Stimulated activated CD8-positive, alpha-beta memory T cell treated with anti-CD3 and anti-CD28 coated beads, Interleukin-12 subunit alpha, Interleukin-12 subunit beta, amount 100 ng/mL, for 1 hour (primary cell): ENCODE data around the gene SEMA4C.

Experiments used
- DNase-seq: peaks from one replicate; pipeline ENCODE4 v3.0.0-alpha.2; 2020; ENCODE audit warnings: low read depth

The SEMA4C gene

GRCh38 chr2:96819876-96820511 lies 49.9 kb downstream of the SEMA4C start:
- no peak for DNase-seq

GRCh38 chr2:96819128-96819875 lies 50.6 kb downstream of the SEMA4C start:
- DNase-seq, result no peak

GRCh38 chr2:96817882-96818281 lies 52.0 kb downstream of the SEMA4C start:
- no peak for DNase-seq

- DNase-seq, result no peak
Measured at GRCh38 chr2:96816836-96817702, 52.8 kb downstream of the SEMA4C start.

- DNase-seq, result peak; percentile 92
Measured at GRCh38 chr2:96816127-96816835, 53.6 kb downstream of the SEMA4C start, which contains the start of gene CNNM3. Gene CNNM3, plus strand, starts transcription at chr2:96816268. Its CDS starts 10 bp downstream, at chr2:96816278.

GRCh38 chr2:96815326-96816126 lies 54.4 kb downstream of the SEMA4C start:
- DNase-seq, result no peak

- no peak for DNase-seq
Measured at GRCh38 chr2:96813656-96814055, 56.2 kb downstream of the SEMA4C start.

GRCh38 chr2:96811917-96812316 lies 58.0 kb downstream of the SEMA4C start:
- DNase-seq, result no peak

GRCh38 chr2:96810783-96811192 lies 59.1 kb downstream of the SEMA4C start:
- DNase-seq, result no peak

- no peak for DNase-seq
Measured at GRCh38 chr2:96809951-96810782, 59.7 kb downstream of the SEMA4C start.
